GM12878 (cell line): Measurements from ENCODE around the gene MDN1. TPM values are rescaled to one million over a fixed set of nuclear protein-coding genes. Genes with fewer than 3 reads are reported as not detected.
A peak's percentile ranks its signal among the peaks of the same experiment; 100 is the strongest.

Source experiments
- ATAC-seq: fragments of 200-7000 bp; cut with Tn5 transposase; 3 replicates; pipeline ENCODE4 v1.9.1; 2020; ENCODE audit warnings: mild to moderate bottlenecking, moderate library complexity
- BruUV-seq: library from RNA; stranded (reverse); fragments of 400-500 nt; replicated peaks from 2 replicates; lab custom pipeline; 2021; lab: Mats Ljungman, UMichigan
- CTCF ChIA-PET: fragments of 300-600 bp; sonication (Branson Sonifier 250); formaldehyde crosslinking; extraction: SDS; loops from one replicate; lab custom pipeline; 2021; ENCODE audit warnings: inconsistent platforms; lab: Yijun Ruan, JAX
- POLR2A ChIA-PET: fragments of 350-600 bp; formaldehyde crosslinking; extraction: SDS; loops from one replicate; lab custom pipeline; 2021; ENCODE audit warnings: inconsistent platforms; lab: Charles Lee
- RAD21 ChIA-PET: fragments of 300-600 bp; sonication (Branson Sonifier 250); formaldehyde crosslinking; loops from one replicate; lab custom pipeline; 2023; ENCODE audit warnings: antibody characterized with exemption; ENCODE audit not compliant: unreplicated experiment; lab: Charles Lee
- SMC1A ChIA-PET: fragments of 300-600 bp; sonication (Branson Sonifier 250); formaldehyde crosslinking; loops from one replicate; lab custom pipeline; 2023; ENCODE audit not compliant: unreplicated experiment, uncharacterized antibody; lab: Charles Lee
- DNase-seq: peaks from one replicate; pipeline ENCODE4 v3.0.0-alpha.2; 2011; ENCODE audit warnings: low read depth, low spot score
- FAIRE-seq: peaks from 3 replicates; lab custom pipeline; 2011; peaks lifted over from hg19 to GRCh38; lab: Jason Lieb, UNC
- H2AFZ ChIP-seq: 2 replicates; pipeline ENCODE4 v1.6.0; 2011; ENCODE audit warnings: low read depth, low read length, control low read depth; ENCODE audit not compliant: control insufficient read depth
- H3K27ac ChIP-seq: 2 replicates; pipeline ENCODE4 v1.5.1; 2011; ENCODE audit warnings: control low read depth; ENCODE audit not compliant: control insufficient read depth, insufficient read depth
- H3K27me3 ChIP-seq, 2 experiments: replicated peaks in 1 of 2; 2 replicates each; pipeline versions ENCODE4 v1.6.0 to v1.6.1; 2011; ENCODE audit warnings: low read length in 1 of 2; ENCODE audit not compliant: control insufficient read depth in 2 of 2, insufficient read depth in 2 of 2
- H3K36me3 ChIP-seq, 2 experiments: 2 replicates each; pipeline ENCODE4 v1.5.1; 2011; ENCODE audit warnings: low read length in 1 of 2; ENCODE audit not compliant: control insufficient read depth in 2 of 2, insufficient read depth in 2 of 2
- H3K4me1 ChIP-seq: 2 replicates; pipeline ENCODE4 v1.6.1; 2011; ENCODE audit warnings: mild to moderate bottlenecking, low read length, moderate library complexity, mixed read lengths; ENCODE audit not compliant: control insufficient read depth, insufficient read depth
- H3K4me2 ChIP-seq: 2 replicates; pipeline ENCODE4 v1.6.0; 2011; ENCODE audit warnings: control low read depth; ENCODE audit not compliant: control insufficient read depth, insufficient read depth
- H3K4me3 ChIP-seq: fragments of 200-600 bp; sonication (generic); 2 replicates; pipeline ENCODE4 v1.5.1; 2016
- H3K79me2 ChIP-seq: 2 replicates; pipeline ENCODE4 v1.6.0; 2011; ENCODE audit warnings: low read length; ENCODE audit not compliant: control insufficient read depth, insufficient read depth
- H3K9ac ChIP-seq: 2 replicates; pipeline ENCODE4 v1.8.0; 2011; ENCODE audit warnings: low read length, control low read depth, mixed read lengths; ENCODE audit not compliant: control insufficient read depth, insufficient read depth
- H3K9me3 ChIP-seq: replicated peaks from 3 replicates; pipeline ENCODE4 v1.5.1; 2011; ENCODE audit warnings: mild to moderate bottlenecking, low read length; ENCODE audit not compliant: control insufficient read depth, insufficient read depth
- H4K20me1 ChIP-seq: 2 replicates; pipeline ENCODE4 v1.6.0; 2011; ENCODE audit not compliant: control insufficient read depth, insufficient read depth
- ATF7 ChIP-seq: fragments of 450-650 bp; IDR thresholded peaks from 2 replicates; pipeline ENCODE4 v1.6.1; 2016; ENCODE audit warnings: low read depth, mild to moderate bottlenecking
- BHLHE40 ChIP-seq, 2 experiments: fragments of 450-650 bp in 1 of 2; IDR thresholded peaks; 2 replicates each; pipeline ENCODE4 v1.6.1; 2011 to 2017; ENCODE audit warnings: low read depth in 2 of 2, borderline replicate concordance in 1 of 2, improper control_type of control experiment in 1 of 2, low read length in 1 of 2, mild to moderate bottlenecking in 1 of 2
- CUX1 ChIP-seq: IDR thresholded peaks from 2 replicates; pipeline ENCODE4 v1.6.1; 2012; ENCODE audit warnings: improper control_type of control experiment, low read depth, low read length; ENCODE audit not compliant: insufficient replicate concordance
- EGR1 ChIP-seq, 2 experiments: IDR thresholded peaks; 1 replicate in 1 of 2; 2 replicates in 1 of 2; pipeline ENCODE4 v1.6.1; 2011 to 2012; ENCODE audit warnings: low read depth in 2 of 2, low read length in 2 of 2, borderline replicate concordance in 1 of 2, mild to moderate bottlenecking in 1 of 2, moderate library complexity in 1 of 2
- ESRRA ChIP-seq: IDR thresholded peaks from 2 replicates; pipeline ENCODE4 v1.6.1; 2012; ENCODE audit warnings: mild to moderate bottlenecking, low read length, improper control_type of control experiment
- HDAC2 ChIP-seq: fragments of 200-600 bp; sonication (generic); IDR thresholded peaks from 2 replicates; pipeline ENCODE4 v1.6.1; 2017
- MTA2 ChIP-seq: fragments of 450-650 bp; IDR thresholded peaks from 2 replicates; pipeline ENCODE4 v1.6.1; 2016; ENCODE audit warnings: low read depth, mild to moderate bottlenecking, moderate library complexity
- RELA ChIP-seq: fragments of 450-650 bp; IDR thresholded peaks from 2 replicates; pipeline ENCODE4 v1.8.0; 2014; ENCODE audit warnings: borderline replicate concordance; ENCODE audit not compliant: partially characterized antibody
- SIN3A ChIP-seq: IDR thresholded peaks from 2 replicates; pipeline ENCODE4 v1.6.1; 2012; ENCODE audit warnings: low read depth, low read length, improper control_type of control experiment
- SREBF2 ChIP-seq: IDR thresholded peaks from 2 replicates; pipeline ENCODE4 v1.6.1; 2012; ENCODE audit warnings: mild to moderate bottlenecking, low read length
- ZNF274 ChIP-seq: IDR thresholded peaks from one replicate; pipeline ENCODE4 v1.8.0; 2011; ENCODE audit not compliant: insufficient read length, insufficient read depth
- ZZZ3 ChIP-seq: IDR thresholded peaks from 2 replicates; pipeline ENCODE4 v1.6.1; 2011; ENCODE audit warnings: low read depth; ENCODE audit not compliant: control insufficient read depth, insufficient read length
- WGBS: methylation state at CpG from one replicate; pipeline ENCODE4 v1.1.6; 2016; ENCODE audit warnings: low lambda C conversion rate; ENCODE audit not compliant: insufficient replicate concordance, insufficient coverage; ENCODE audit errors: missing lambda C conversion rate; 5-methylcytosine and 5-hydroxymethylcytosine counted together
- in situ Hi-C: fragments of 300-500 bp; cut with MboI; formaldehyde crosslinking; loops from 9 replicates; pipeline ENCODE4 v1.14.3; 2018; ENCODE audit warnings: mixed read lengths
- intact Hi-C: fragments of 100-400 bp; cut with micrococcal nuclease; formaldehyde crosslinking; loops from one replicate; pipeline ENCODE4 v1.14.2; 2022; ENCODE audit not compliant: unreplicated experiment
- polyA plus RNA-seq, 11 experiments: library from polyadenylated mRNA; depleted of rRNA in 4 of 11; unstranded in 6 of 11; stranded (reverse) in 5 of 11; fragments of >200 nt; fragmentation: Nextera tagmentation in 4 of 11; fragmentation: Illumina TruSeq in 1 of 11; extraction: Ambion mirVana in 4 of 11; extraction: Trizol in 1 of 11; gene quantifications; 1 replicate in 1 of 11; 2 replicates in 10 of 11; pipeline versions ENCODE4 v1.2.1 to v1.2.3, GENCODE V29; 2011 to 2016; ENCODE audit warnings: inconsistent platforms in 2 of 11, missing spikeins in 2 of 11, low read depth in 1 of 11
- total RNA-seq, 4 experiments: library from RNA; depleted of rRNA in 3 of 4; stranded (reverse); fragments of >200 nt in 3 of 4; fragmentation: Illumina TruSeq in 1 of 4; extraction: Trizol in 1 of 4; gene quantifications; 2 replicates each; pipeline versions ENCODE4 v1.2.1 to v1.2.3, GENCODE V29; 2013 to 2021
- TF ChIP-seq, protein P1 (sequence below): IDR thresholded peaks from 2 replicates; pipeline ENCODE4 v1.6.1; 2011; ENCODE audit warnings: low read depth, low read length, improper control_type of control experiment, borderline replicate concordance

The MDN1 gene
- total and polyA plus RNA-seq, 10 of the 15 experiments (the other 5 are each of a cell fraction or from before 2014, with no cell fraction given): 14.3 to 50.1 (median 22.1) TPM

GRCh38 chr6:89768324-89768723 is 51.3 kb downstream of the MDN1 start:
- ChIA-PET SMC1A (interaction anchor here (0.6 to 0.7 kb wide), 2 partner anchors 13 to 17 kb away, joined by 3 read pairs; no protein-coding TSS in a partner anchor), CTCF (interaction anchor here (0.6 to 1.4 kb wide), 2 partner anchors 124 to 323 kb away, joined by 3 read pairs; no protein-coding TSS in a partner anchor), POLR2A (no interaction called here), RAD21 (no interaction called here)
- TF ChIP-seq, protein P1, sequence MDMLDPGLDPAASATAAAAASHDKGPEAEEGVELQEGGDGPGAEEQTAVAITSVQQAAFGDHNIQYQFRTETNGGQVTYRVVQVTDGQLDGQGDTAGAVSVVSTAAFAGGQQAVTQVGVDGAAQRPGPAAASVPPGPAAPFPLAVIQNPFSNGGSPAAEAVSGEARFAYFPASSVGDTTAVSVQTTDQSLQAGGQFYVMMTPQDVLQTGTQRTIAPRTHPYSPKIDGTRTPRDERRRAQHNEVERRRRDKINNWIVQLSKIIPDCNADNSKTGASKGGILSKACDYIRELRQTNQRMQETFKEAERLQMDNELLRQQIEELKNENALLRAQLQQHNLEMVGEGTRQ: no peak
- TF ChIP-seq CUX1: no peak
- 0 out of 4 replicates have a peak, but pooled peaks of 1 of the 2 experiments have one; percentile 9 for TF ChIP-seq BHLHE40 (IDR thresholded peaks at IDR 0.05; ENCODE audit: borderline replicate concordance in 1 of 2, low read depth in 2 of 2, low read length in 1 of 2)
- peak; percentile 64 for TF ChIP-seq ATF7
- no peak for TF ChIP-seq SIN3A
- TF ChIP-seq EGR1 (IDR thresholded peaks at IDR 0.05; ENCODE audit: borderline replicate concordance in 1 of 2, low read depth in 2 of 2, low read length in 2 of 2): no peak
- TF ChIP-seq HDAC2: no peak
- TF ChIP-seq SREBF2: no peak
- no peak for TF ChIP-seq RELA
- TF ChIP-seq ESRRA: no peak
- no peak for TF ChIP-seq ZNF274
- TF ChIP-seq ZZZ3: no peak
- TF ChIP-seq MTA2: peak; percentile 60; the same call in 1 of the 2 replicates
- no peaks in the 10 kb centered on the region for H3K4me1 ChIP-seq
- H3K27me3 ChIP-seq: no peaks in the 10 kb centered on the region
- intact Hi-C loops (no loop called here), in situ Hi-C loops (no loop called here)
- no TSS peak for BruUV-seq
- no peak overlapping the region for H3K4me2 ChIP-seq
- H4K20me1 ChIP-seq: no peaks in the 10 kb centered on the region
- H3K4me3 ChIP-seq: no peak overlapping the region
- no peak for DNase-seq
- H3K79me2 ChIP-seq: no peaks in the 10 kb centered on the region
- H3K9ac ChIP-seq: no peak overlapping the region
- 34% methylated on average over 6 of the region's 6 CpGs for WGBS
- H2AFZ ChIP-seq: no peak overlapping the region
- H3K36me3 ChIP-seq: peaks cover 7 to 28% of the 10 kb centered on the region in 2 experiments
- H3K27ac ChIP-seq: no peak overlapping the region
- peak; percentile 42 for ATAC-seq
- H3K9me3 ChIP-seq: no peaks in the 10 kb centered on the region
- no peak for FAIRE-seq
